K562 (cell line): Measurements from ENCODE around the gene UNKL.

Source experiments
- ARNT ChIP-seq, 2 experiments: fragments of 450-650 bp; IDR thresholded peaks; 2 replicates each; pipeline ENCODE4 v1.6.1; 2016; ENCODE audit warnings: mild to moderate bottlenecking in 1 of 2
- CTCF ChIP-seq, 3 experiments: IDR thresholded peaks in 2 of 3; conservative IDR thresholded peaks in 1 of 3; 2 replicates each; pipeline ENCODE4 v1.5.1; 2011 to 2012; ENCODE audit warnings: low read length in 3 of 3, mild to moderate bottlenecking in 3 of 3, control low read depth in 2 of 3, improper control_type of control experiment in 1 of 3, inconsistent platforms in 1 of 3, low read depth in 1 of 3, mixed read lengths in 1 of 3, moderate library complexity in 1 of 3; ENCODE audit not compliant: insufficient read depth in 2 of 3
- EZH2 ChIP-seq: IDR thresholded peaks from 2 replicates; pipeline ENCODE4 v1.6.1; 2012; ENCODE audit warnings: low read depth, mild to moderate bottlenecking, inconsistent platforms, low read length, borderline replicate concordance
- FOXK2 ChIP-seq, 2 experiments: fragments of 450-650 bp; IDR thresholded peaks in 1 of 2; conservative IDR thresholded peaks in 1 of 2; 2 replicates each; pipeline ENCODE4 v1.6.1; 2016; ENCODE audit warnings: low read depth in 2 of 2, mild to moderate bottlenecking in 1 of 2
- HEY1 ChIP-seq: fragments of 250-450 bp; sonication (Bioruptor Pico); IDR thresholded peaks from 2 replicates; pipeline ENCODE4 v1.5.0; 2020; ENCODE audit warnings: mild to moderate bottlenecking, moderate library complexity, borderline replicate concordance
- HMGXB4 ChIP-seq: sonication (generic); formaldehyde crosslinking; IDR thresholded peaks from 2 replicates; pipeline ENCODE4 v1.8.1; 2023; ENCODE audit warnings: mild to moderate bottlenecking, missing genetic modification reagents
- POLR3A ChIP-seq: IDR thresholded peaks from 2 replicates; pipeline ENCODE4 v1.6.1; 2011; ENCODE audit warnings: borderline replicate concordance, mild to moderate bottlenecking, moderate library complexity; ENCODE audit not compliant: insufficient read length, insufficient read depth; ENCODE audit errors: extremely low read depth
- U2AF2 ChIP-seq: fragments of 200-400 bp; formaldehyde crosslinking; optimal IDR thresholded peaks from 2 replicates; pipeline ENCODE3; 2017; ENCODE audit warnings: low read depth, mild to moderate bottlenecking, low read length
- ZNF75A ChIP-seq: fragments of 450-650 bp; formaldehyde crosslinking; IDR thresholded peaks from 2 replicates; pipeline ENCODE4 v1.4.0; 2020; ENCODE audit warnings: mild to moderate bottlenecking
- TF ChIP-seq, protein P1 (sequence below): sonication (generic); formaldehyde crosslinking; IDR thresholded peaks from 2 replicates; pipeline ENCODE4 v1.8.1; 2023; ENCODE audit warnings: mild to moderate bottlenecking, missing genetic modification reagents, moderate library complexity

DNA sequence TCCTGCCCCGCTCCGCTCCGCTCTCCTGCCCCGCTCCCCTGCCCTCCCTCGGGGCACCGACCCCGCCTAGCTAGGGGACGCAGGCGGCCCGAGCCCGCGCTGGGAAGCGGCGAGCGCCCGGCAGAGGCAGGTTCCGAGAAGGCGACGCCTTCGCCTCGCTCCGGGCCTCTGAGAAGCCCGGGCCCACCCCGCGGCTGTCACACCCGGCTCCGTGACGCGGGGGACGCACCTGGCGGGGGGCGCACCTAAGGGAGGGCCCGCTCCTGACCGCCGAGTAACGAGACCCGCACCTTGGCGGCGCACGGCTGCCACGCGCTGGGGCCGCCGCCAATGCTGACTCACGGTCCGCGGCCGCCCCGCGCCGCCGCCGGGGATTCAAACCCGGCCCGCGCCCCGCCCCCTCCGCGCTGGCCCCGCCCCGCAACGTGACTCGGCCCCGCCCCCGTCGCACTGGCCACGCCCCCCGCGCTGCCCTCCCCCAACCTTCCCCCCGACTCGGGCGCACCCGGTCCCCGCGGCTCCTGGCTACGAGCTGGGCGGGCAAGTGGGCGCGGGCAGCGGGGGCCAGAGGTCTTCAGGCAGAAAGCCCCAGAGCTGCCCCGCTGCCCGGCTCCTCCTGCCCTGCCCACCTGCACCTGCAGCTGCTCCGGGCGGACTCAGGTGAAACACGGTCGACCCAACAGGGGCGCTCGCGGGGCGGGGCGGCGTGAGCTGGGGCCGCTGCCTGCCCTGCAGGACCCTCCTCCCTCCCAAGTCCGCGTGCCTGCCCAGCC lies 35.0 kb downstream of the UNKL start:
- TF ChIP-seq, protein P1, sequence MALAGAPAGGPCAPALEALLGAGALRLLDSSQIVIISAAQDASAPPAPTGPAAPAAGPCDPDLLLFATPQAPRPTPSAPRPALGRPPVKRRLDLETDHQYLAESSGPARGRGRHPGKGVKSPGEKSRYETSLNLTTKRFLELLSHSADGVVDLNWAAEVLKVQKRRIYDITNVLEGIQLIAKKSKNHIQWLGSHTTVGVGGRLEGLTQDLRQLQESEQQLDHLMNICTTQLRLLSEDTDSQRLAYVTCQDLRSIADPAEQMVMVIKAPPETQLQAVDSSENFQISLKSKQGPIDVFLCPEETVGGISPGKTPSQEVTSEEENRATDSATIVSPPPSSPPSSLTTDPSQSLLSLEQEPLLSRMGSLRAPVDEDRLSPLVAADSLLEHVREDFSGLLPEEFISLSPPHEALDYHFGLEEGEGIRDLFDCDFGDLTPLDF (CRISPR knock-in tag) = no peak; the same call in 1 of the 2 replicates
- TF ChIP-seq U2AF2 (no peak), ZNF75A (CRISPR knock-in tag) (no peak), POLR3A (no peak), EZH2 (no peak), HMGXB4 (CRISPR knock-in tag) (no peak), CTCF (IDR thresholded peaks at IDR 0.05 in 2 of 3, conservative IDR thresholded peaks at IDR 0.05 in 1 of 3; ENCODE audit: insufficient read depth in 2 of 3, low read depth in 1 of 3, low read length in 3 of 3) (peak in 2 of 3 experiments; percentile 7 to 12; a peak in 2 of 6 replicates), HEY1 (no peak), FOXK2 (conservative IDR thresholded peaks at IDR 0.05 in 1 of 2, IDR thresholded peaks at IDR 0.05 in 1 of 2; ENCODE audit: low read depth in 2 of 2) (no peak), ARNT (IDR thresholded peaks at IDR 0.05) (no peak)
